GM18502 (cell line): ENCODE results near the gene BCL6.

Experiments
- ATAC-seq: cut with Tn5 transposase; IDR thresholded peaks from one replicate; pipeline ENCODE4 v1.9.1; 2021; ENCODE audit warnings: mild to moderate bottlenecking; ENCODE audit not compliant: unreplicated experiment, poor library complexity

BCL6 gene

GRCh38 chr3:187721055-187721454 lies 24.2 kb downstream of the BCL6 start:
- ATAC-seq = no peak

- ATAC-seq = no peak
Measured at GRCh38 chr3:187720337-187720670, 25.0 kb downstream of the BCL6 start.

- ATAC-seq = no peak
Measured at GRCh38 chr3:187719628-187720336, 25.5 kb downstream of the BCL6 start.

- ATAC-seq = no peak
Measured at GRCh38 chr3:187718802-187719201, 26.5 kb downstream of the BCL6 start.

GRCh38 chr3:187717572-187717971 lies 27.7 kb downstream of the BCL6 start:
- no peak for ATAC-seq

- peak; percentile 87 for ATAC-seq
Measured at GRCh38 chr3:187714404-187714979, 30.8 kb downstream of the BCL6 start.

GRCh38 chr3:187713504-187713903 lies 31.8 kb downstream of the BCL6 start:
- no peak for ATAC-seq

- no peak for ATAC-seq
Measured at GRCh38 chr3:187709155-187709554, 36.1 kb downstream of the BCL6 start.

- ATAC-seq = no peak
Measured at GRCh38 chr3:187708696-187709095, 36.6 kb downstream of the BCL6 start.

GRCh38 chr3:187706971-187707370 lies 38.3 kb downstream of the BCL6 start:
- ATAC-seq = no peak

- no peak for ATAC-seq
Measured at GRCh38 chr3:187705164-187705563, 40.1 kb downstream of the BCL6 start.

GRCh38 chr3:187702507-187703033 lies 42.7 kb downstream of the BCL6 start, which contains the start of gene RTP2:
Gene RTP2 (minus strand): TSS chr3:187702557. CDS start chr3:187702128, 429 bp downstream.
- ATAC-seq = no peak

- ATAC-seq = no peak
Measured at GRCh38 chr3:187700249-187700648, 45.0 kb downstream of the BCL6 start.

GRCh38 chr3:187698499-187699399 lies 46.5 kb downstream of the BCL6 start:
- ATAC-seq = no peak

GRCh38 chr3:187696021-187696420 lies 49.2 kb downstream of the BCL6 start:
- no peak for ATAC-seq

- ATAC-seq = no peak
Measured at GRCh38 chr3:187695449-187695848, 49.8 kb downstream of the BCL6 start.

- no peak for ATAC-seq
Measured at GRCh38 chr3:187694801-187695200, 50.5 kb downstream of the BCL6 start.

GRCh38 chr3:187693431-187693830 lies 51.8 kb downstream of the BCL6 start:
- ATAC-seq = no peak

- ATAC-seq = no peak
Measured at GRCh38 chr3:187689984-187690383, 55.3 kb downstream of the BCL6 start.

GRCh38 chr3:187686621-187687273 lies 58.5 kb downstream of the BCL6 start:
- no peak for ATAC-seq
